ENCODE data around the gene SH3GL1.

DNA sequence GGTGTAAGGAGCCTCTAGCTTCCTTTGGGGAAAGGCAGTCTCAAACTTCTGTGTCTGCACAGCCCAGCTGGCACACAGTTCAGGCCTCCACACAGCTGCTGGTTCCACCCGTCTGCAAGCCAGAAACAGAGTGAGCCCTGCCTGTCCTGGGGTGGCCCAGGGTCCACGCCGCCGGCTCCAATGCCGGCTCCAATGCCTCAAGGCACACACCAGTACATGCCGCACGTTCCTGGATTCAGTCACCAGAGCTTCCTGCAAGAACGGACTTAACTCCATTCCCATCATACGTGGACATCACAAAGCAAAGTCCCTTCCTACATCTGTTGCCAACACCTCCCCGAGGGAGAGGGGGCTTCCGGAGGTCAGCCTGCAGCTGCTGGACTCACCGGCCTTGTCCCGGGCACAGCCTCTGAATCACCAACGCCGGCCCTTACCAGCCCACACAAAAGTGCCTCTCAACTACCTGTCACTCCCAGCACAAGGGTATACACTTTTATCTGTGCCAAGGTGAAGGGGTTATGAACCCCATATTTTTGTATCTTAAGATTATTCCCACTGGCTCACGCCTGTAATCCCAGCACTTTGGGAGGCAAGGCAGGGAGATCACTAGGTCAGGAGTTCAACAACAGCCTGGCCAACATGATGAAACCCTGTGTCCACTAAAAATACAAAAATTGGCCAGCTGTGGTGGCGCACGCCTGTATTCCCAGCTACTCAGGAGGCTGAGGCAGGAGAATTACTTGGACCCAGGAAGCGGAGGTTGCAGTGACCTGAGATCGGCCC is 8.5 kb downstream of the SH3GL1 start:
- TF ChIP-seq POLR2AphosphoS5 (IDR thresholded peaks at IDR 0.05; ENCODE audit: low read depth, low read length), result no peak
- no peak for TF ChIP-seq CTCF (IDR thresholded peaks at IDR 0.05)
- TF ChIP-seq GABPA (IDR thresholded peaks at IDR 0.05; ENCODE audit: low read depth), result no peak
- TF ChIP-seq, protein P1, sequence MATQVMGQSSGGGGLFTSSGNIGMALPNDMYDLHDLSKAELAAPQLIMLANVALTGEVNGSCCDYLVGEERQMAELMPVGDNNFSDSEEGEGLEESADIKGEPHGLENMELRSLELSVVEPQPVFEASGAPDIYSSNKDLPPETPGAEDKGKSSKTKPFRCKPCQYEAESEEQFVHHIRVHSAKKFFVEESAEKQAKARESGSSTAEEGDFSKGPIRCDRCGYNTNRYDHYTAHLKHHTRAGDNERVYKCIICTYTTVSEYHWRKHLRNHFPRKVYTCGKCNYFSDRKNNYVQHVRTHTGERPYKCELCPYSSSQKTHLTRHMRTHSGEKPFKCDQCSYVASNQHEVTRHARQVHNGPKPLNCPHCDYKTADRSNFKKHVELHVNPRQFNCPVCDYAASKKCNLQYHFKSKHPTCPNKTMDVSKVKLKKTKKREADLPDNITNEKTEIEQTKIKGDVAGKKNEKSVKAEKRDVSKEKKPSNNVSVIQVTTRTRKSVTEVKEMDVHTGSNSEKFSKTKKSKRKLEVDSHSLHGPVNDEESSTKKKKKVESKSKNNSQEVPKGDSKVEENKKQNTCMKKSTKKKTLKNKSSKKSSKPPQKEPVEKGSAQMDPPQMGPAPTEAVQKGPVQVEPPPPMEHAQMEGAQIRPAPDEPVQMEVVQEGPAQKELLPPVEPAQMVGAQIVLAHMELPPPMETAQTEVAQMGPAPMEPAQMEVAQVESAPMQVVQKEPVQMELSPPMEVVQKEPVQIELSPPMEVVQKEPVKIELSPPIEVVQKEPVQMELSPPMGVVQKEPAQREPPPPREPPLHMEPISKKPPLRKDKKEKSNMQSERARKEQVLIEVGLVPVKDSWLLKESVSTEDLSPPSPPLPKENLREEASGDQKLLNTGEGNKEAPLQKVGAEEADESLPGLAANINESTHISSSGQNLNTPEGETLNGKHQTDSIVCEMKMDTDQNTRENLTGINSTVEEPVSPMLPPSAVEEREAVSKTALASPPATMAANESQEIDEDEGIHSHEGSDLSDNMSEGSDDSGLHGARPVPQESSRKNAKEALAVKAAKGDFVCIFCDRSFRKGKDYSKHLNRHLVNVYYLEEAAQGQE (IDR thresholded peaks at IDR 0.05; ENCODE audit: low read depth, low read length), result no peak
- no peak for TF ChIP-seq MEF2A (IDR thresholded peaks at IDR 0.05; ENCODE audit: borderline replicate concordance, low read depth)
- TF ChIP-seq RCOR1 (IDR thresholded peaks at IDR 0.05; ENCODE audit: low read length), result no peak
- TF ChIP-seq EZH2phosphoT487 (IDR thresholded peaks at IDR 0.05; ENCODE audit: borderline replicate concordance, low read depth), result no peak
- TF ChIP-seq MXI1 (IDR thresholded peaks at IDR 0.05; ENCODE audit: low read depth, low read length), result no peak
- no peak for TF ChIP-seq ELF1 (IDR thresholded peaks at IDR 0.05)
- no peak for TF ChIP-seq USF2 (IDR thresholded peaks at IDR 0.05; ENCODE audit: borderline replicate concordance, low read depth, low read length)
- TF ChIP-seq SIN3A (IDR thresholded peaks at IDR 0.05; ENCODE audit: borderline replicate concordance, low read depth, low read length), result no peak
- TF ChIP-seq RAD21 (IDR thresholded peaks at IDR 0.05; ENCODE audit: low read length), result no peak
- TF ChIP-seq JUND (IDR thresholded peaks at IDR 0.05), result no peak
